Cardiac muscle cell (in vitro differentiated cells and primary cell): ENCODE data around the gene EVI5L. TPM values are rescaled to one million over a fixed set of nuclear protein-coding genes. Genes with fewer than 3 reads are reported as not detected.
A peak's percentile ranks its signal among the peaks of the same experiment; 100 is the strongest.

Source experiments
- DNase-seq, 2 donors: peaks; one replicate each; pipeline versions ENCODE4 v3.0.0 to v3.0.0-alpha.2; 2010 to 2017; ENCODE audit warnings: low read depth in 1 of 2, low spot score in 1 of 2
- H3K27ac ChIP-seq: fragments of 200-600 bp; sonication (generic); 2 replicates; pipeline ENCODE4 v1.5.1; 2016
- H3K27me3 ChIP-seq: fragments of 200-600 bp; sonication (generic); 2 replicates; pipeline ENCODE4 v1.6.0; 2016; ENCODE audit warnings: control low read depth
- H3K36me3 ChIP-seq: fragments of 200-600 bp; sonication (generic); 2 replicates; pipeline ENCODE4 v1.5.1; 2016; ENCODE audit warnings: control low read depth
- H3K4me1 ChIP-seq: fragments of 200-600 bp; sonication (generic); 2 replicates; pipeline ENCODE4 v1.8.1; 2017; ENCODE audit warnings: low read depth, mild to moderate bottlenecking, mixed run types
- H3K4me3 ChIP-seq: fragments of 200-600 bp; sonication (generic); 2 replicates; pipeline ENCODE4 v1.5.1; 2016; ENCODE audit warnings: mild to moderate bottlenecking
- H3K9me3 ChIP-seq: fragments of 200-600 bp; sonication (generic); 2 replicates; pipeline ENCODE4 v1.5.1; 2017; ENCODE audit warnings: low read depth, mild to moderate bottlenecking, control low read depth
- polyA plus RNA-seq: library from polyadenylated mRNA; unstranded; fragments of >200 nt; fragmentation: Nextera tagmentation; extraction: Ambion mirVana; gene quantifications from 2 replicates; pipeline ENCODE4 v1.2.1, GENCODE V29; 2016
- total RNA-seq: library from RNA; depleted of rRNA; stranded (reverse); fragments of >200 nt; gene quantifications from 2 replicates; pipeline ENCODE4 v1.2.3, GENCODE V29; 2016
- TF ChIP-seq, protein P1 (sequence below): IDR thresholded peaks from 2 replicates; pipeline ENCODE4 v1.5.1; 2012; ENCODE audit warnings: low read depth, mild to moderate bottlenecking, low read length

Gene EVI5L
- total and polyA plus RNA-seq, 2 experiments from 2014 or later: 29.1 to 41.9 TPM

DNA sequence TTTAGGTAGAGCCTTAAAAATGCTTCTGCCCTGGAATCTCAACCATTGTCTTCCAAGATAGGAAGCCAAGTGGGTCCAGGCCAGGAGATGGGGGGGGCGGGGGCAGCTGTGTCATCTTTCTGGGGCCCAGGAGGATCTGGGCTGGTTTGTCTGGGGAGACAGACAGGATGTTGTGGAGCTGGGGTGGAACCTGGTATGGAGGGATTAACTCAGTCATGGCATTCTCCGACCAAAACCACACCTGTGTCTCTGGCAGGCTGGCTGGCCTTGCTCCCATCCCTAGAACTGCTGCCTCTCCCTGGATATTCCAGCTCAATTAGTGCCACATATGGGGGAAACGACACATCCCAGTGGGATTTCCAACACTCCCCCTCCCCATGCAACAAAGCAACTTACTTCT, 70.9 kb downstream of the EVI5L start:
- Histone ChIP-seq H3K4me1 (peaks cover 14% of the 10 kb centered on the region), H3K9me3 (no peaks in the 10 kb centered on the region), H3K27me3 (no peaks in the 10 kb centered on the region), H3K36me3 (no peaks in the 10 kb centered on the region), H3K27ac (no peak overlapping the region), H3K4me3 (no peak overlapping the region)
- TF ChIP-seq, protein P1, sequence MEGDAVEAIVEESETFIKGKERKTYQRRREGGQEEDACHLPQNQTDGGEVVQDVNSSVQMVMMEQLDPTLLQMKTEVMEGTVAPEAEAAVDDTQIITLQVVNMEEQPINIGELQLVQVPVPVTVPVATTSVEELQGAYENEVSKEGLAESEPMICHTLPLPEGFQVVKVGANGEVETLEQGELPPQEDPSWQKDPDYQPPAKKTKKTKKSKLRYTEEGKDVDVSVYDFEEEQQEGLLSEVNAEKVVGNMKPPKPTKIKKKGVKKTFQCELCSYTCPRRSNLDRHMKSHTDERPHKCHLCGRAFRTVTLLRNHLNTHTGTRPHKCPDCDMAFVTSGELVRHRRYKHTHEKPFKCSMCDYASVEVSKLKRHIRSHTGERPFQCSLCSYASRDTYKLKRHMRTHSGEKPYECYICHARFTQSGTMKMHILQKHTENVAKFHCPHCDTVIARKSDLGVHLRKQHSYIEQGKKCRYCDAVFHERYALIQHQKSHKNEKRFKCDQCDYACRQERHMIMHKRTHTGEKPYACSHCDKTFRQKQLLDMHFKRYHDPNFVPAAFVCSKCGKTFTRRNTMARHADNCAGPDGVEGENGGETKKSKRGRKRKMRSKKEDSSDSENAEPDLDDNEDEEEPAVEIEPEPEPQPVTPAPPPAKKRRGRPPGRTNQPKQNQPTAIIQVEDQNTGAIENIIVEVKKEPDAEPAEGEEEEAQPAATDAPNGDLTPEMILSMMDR: no peak
- DNase-seq: no peak

DNA sequence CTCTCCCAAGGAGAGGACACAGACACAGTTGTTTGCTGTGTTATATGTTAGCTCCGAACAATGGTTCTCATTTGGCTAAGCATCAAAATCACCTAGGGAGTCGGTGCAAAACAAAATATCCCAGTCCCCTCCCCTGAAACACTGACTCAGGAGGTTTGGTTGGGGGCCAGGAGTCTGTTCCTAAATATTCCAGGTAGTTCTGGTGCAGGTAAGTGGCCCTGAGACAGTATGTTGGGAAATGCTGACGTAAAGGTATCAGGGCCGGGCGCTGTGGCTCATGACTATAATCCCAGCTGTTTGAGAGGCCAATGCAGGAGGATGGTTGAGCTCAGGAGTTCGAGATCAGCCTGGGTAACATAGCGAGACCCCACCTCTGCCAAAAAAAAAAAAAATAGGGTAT, 71.3 kb downstream of the EVI5L start:
- Histone ChIP-seq H3K4me3 (no peak overlapping the region), H3K27ac (no peak overlapping the region), H3K36me3 (no peaks in the 10 kb centered on the region), H3K4me1 (peaks cover 14% of the 10 kb centered on the region), H3K9me3 (no peaks in the 10 kb centered on the region), H3K27me3 (no peaks in the 10 kb centered on the region)
- no peak for DNase-seq
- TF ChIP-seq, protein P1: no peak

DNA sequence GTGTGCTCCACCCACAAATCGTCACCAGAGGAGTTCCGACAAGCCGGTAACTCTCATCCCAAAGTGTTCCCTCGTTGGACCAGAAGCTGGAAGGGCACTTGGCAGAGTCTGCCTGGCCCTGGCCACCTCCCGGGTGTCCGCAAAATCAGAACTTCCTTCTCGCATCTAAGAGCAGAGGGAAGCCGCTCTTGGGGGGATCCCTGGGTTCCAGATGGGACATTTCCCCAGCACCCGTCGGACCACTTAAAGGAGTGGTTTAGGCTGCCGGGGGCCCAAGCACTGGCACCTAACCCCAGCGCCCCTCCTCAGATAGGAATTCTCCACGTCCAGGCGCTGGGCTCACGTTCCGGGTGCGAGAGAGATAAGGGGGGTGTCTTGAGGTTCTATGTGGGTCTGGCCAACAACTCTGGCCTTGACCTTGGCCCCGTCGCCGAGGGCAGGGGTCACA, 72.8 kb downstream of the EVI5L start:
- TF ChIP-seq, protein P1: no peak
- H3K27ac ChIP-seq: peak overlapping the region; percentile 93

DNA sequence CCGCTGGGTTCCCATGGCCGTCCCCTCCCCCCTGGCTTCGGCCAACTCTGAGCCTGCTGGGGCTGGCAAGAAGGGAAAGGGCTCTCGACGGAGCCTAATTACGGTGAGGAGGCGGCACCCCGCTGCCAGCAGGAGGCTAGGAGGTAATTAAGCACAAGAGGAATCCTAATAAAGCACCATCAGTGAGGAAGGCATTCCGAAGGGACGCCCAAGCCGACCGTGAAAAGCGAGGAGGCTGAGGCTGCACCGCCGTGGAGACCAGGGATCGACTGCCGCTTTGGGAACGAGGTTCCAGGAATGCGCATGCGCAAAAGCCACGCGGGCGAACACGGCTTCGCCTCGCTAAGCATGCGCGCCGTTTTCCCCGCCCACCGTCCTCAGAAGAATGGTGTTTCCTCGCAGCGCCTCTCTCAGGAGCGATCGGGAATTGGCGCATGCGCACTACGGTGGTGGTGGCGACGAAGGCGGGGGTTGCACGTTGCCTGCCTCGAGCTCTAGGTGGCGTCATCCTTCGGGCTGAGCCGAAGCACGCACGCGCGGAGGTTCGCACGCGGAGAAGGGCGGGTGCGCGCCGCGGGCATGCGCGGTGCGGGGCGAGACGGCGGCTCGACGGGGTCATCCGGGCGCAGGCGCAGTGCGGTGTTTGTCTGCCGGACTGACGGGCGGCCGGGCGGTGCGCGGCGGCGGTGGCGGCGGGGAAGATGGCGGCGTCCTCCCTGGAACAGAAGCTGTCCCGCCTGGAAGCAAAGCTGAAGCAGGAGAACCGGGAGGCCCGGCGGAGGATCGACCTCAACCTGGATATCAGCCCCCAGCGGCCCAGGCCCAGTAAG, 73.4 kb downstream of the EVI5L start, which contains the start of gene MAP2K7:
MAP2K7 (plus strand) TSS at position 634 of the 830 bp plus-strand sequence; CDS start at position 702, 68 bp downstream.
- peak; percentile 99 to 100 for DNase-seq
- TF ChIP-seq, protein P1: peak; percentile 55
- no peaks in the 10 kb centered on the region for H3K36me3 ChIP-seq
- no peaks in the 10 kb centered on the region for H3K27me3 ChIP-seq
- peaks cover 14% of the 10 kb centered on the region for H3K4me1 ChIP-seq
- H3K27ac ChIP-seq: peak within 1 kb of the TSS; percentile 93
- peak within 1 kb of the TSS; percentile 90 for H3K4me3 ChIP-seq
- no peaks in the 10 kb centered on the region for H3K9me3 ChIP-seq

More for the DNA sequence above, 72.8 kb downstream of the EVI5L start:
- Histone ChIP-seq H3K27me3 (no peaks in the 10 kb centered on the region), H3K4me1 (peaks cover 14% of the 10 kb centered on the region), H3K4me3 (peak overlapping the region; percentile 36), H3K9me3 (no peaks in the 10 kb centered on the region), H3K36me3 (no peaks in the 10 kb centered on the region)
- DNase-seq: no peak

DNA sequence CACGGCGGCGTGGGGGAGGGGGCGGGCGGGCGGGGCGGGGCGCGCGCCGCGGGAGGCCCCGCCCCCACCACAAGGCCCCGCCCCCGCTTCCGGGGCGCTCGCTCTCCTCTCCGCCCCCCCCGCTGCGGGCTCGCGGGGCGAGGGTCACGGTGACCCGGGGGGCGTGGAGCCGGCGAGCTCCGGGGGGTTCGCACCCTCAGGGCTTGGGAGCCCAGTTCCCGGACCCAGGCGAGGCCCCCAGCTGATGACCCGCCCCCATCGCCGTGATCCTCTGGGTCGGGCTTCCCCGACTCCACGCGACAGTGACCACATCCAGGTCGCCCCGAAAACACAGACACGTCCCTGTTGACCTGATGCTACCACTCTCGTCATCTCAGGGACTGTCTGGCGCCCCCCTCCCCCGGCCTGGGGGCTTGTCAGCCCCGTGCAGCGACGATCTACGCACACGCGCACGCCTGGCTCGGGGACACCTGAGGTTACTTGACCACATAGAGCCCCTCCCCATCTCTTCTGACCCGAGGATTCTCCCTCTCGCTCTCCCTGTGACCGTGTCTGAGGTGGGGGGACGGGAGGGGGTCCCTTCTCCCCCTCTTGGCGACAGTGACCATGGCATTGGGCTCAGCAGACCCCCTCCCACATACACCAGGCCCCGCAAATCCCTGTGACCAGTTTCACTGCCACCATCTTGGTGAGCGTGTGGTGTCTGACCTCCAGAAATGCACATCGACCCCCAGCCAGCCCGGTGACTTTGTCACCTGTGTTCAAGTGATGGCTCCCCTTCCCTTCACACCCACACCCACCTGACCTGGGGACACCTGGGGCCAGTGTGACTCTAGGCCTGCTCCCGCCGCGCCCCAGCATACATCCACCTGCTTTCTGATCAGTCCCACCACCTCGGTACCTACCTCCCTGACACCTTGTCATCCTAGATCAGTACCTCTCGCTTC, 74.3 kb downstream of the EVI5L start:
- TF ChIP-seq, protein P1: no peak
- H3K4me3 ChIP-seq: peak overlapping the region; percentile 90
- H3K27me3 ChIP-seq: no peaks in the 10 kb centered on the region
- peak in 1 of 2 donors; percentile 54 for DNase-seq
- H3K27ac ChIP-seq: peak overlapping the region; percentile 88
- no peaks in the 10 kb centered on the region for H3K36me3 ChIP-seq
- H3K9me3 ChIP-seq: no peaks in the 10 kb centered on the region
- H3K4me1 ChIP-seq: peaks cover 14% of the 10 kb centered on the region
